ENCODE data around the gene ST3GAL6.

DNA sequence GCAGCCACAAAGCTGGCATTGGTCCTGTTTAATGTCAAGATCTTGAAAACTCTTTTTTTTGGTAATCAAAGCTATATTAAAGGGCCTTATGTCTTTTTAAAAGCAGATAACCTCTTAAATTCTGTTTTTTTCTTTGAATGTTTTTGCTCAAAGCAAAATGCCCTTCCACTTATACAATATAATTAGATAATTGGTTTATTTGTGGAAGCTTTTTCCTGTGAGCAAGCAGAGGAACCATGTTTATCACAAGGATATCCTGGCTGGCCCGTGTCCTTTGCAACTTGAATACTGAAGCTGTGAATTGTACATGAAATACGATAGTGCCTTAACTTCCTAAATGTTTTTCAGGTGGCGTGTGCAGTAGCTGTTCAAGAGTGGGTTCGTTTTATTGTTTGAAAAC is 2.6 kb downstream of the ST3GAL6 start:
- TF ChIP-seq, protein P1, sequence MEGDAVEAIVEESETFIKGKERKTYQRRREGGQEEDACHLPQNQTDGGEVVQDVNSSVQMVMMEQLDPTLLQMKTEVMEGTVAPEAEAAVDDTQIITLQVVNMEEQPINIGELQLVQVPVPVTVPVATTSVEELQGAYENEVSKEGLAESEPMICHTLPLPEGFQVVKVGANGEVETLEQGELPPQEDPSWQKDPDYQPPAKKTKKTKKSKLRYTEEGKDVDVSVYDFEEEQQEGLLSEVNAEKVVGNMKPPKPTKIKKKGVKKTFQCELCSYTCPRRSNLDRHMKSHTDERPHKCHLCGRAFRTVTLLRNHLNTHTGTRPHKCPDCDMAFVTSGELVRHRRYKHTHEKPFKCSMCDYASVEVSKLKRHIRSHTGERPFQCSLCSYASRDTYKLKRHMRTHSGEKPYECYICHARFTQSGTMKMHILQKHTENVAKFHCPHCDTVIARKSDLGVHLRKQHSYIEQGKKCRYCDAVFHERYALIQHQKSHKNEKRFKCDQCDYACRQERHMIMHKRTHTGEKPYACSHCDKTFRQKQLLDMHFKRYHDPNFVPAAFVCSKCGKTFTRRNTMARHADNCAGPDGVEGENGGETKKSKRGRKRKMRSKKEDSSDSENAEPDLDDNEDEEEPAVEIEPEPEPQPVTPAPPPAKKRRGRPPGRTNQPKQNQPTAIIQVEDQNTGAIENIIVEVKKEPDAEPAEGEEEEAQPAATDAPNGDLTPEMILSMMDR (IDR thresholded peaks at IDR 0.05): no peak
- TF ChIP-seq POLR2A (IDR thresholded peaks at IDR 0.05): no peak

All from Peyer's patch (tissue), 4 donors.